HCT116 (cell line): ENCODE results near the gene FSIP1. TPM values are rescaled to one million over a fixed set of nuclear protein-coding genes. Genes with fewer than 3 reads are reported as not detected.

Experiments used
- ATAC-seq: fragments of 200-7000 bp; cut with Tn5 transposase; 2 replicates; pipeline ENCODE4 v1.9.1; 2020; ENCODE audit warnings: mild to moderate bottlenecking, moderate library complexity
- BruUV-seq: library from RNA; stranded (reverse); fragments of 400-500 nt; replicated peaks from 2 replicates; lab custom pipeline; 2021; lab: Mats Ljungman, UMichigan
- CTCF ChIA-PET: fragments of 300-600 bp; sonication (Branson Sonifier 250); formaldehyde crosslinking; loops from one replicate; lab custom pipeline; 2021; ENCODE audit warnings: antibody characterized with exemption; lab: Charles Lee
- POLR2A ChIA-PET: fragments of 300-600, 350-600 bp; sonication (Branson Sonifier 250); formaldehyde crosslinking; loops from one replicate; lab custom pipeline; 2021; ENCODE audit warnings: antibody characterized with exemption; lab: Charles Lee
- RAD21 ChIA-PET, 2 experiments: fragments of 300-600 bp; sonication (Branson Sonifier 250); formaldehyde crosslinking; loops; one replicate each; lab custom pipeline; 2023; ENCODE audit warnings: low total read pairs in 2 of 2; ENCODE audit not compliant: uncharacterized antibody in 2 of 2, unreplicated experiment in 2 of 2, low non-redundant PET in 1 of 2; lab: Charles Lee
- DNase-seq: peaks from one replicate; pipeline ENCODE4 v3.0.0-alpha.2; 2010; ENCODE audit warnings: low read depth, low spot score
- H2AFZ ChIP-seq: fragments of 200-600 bp; shearing (Covaris generic), sonication (generic); 2 replicates; pipeline ENCODE4 v1.6.1; 2017; ENCODE audit warnings: low read depth, mixed run types, mixed read lengths, antibody characterized with exemption, low read length; ENCODE audit not compliant: poor library complexity, severe bottlenecking
- H3K27ac ChIP-seq: 2 replicates; pipeline ENCODE4 v1.5.1; 2012; ENCODE audit warnings: low read depth, low read length
- H3K27me3 ChIP-seq: fragments of 200-600 bp; sonication (generic); 2 replicates; pipeline ENCODE4 v1.6.1; 2016; ENCODE audit warnings: mixed run types, low read length, mixed read lengths; ENCODE audit not compliant: insufficient read depth
- H3K36me3 ChIP-seq, 2 experiments: fragments of 200-500 bp in 1 of 2; fragments of 200-600 bp in 1 of 2; sonication (Bioruptor generic) in 1 of 2; sonication (generic) in 1 of 2; 2 replicates each; pipeline versions ENCODE4 v1.5.1 to v1.6.1; 2014 to 2016; ENCODE audit warnings: low read length in 2 of 2, inconsistent platforms in 1 of 2, mixed read lengths in 1 of 2, mixed run types in 1 of 2; ENCODE audit not compliant: insufficient read depth in 2 of 2, control insufficient read depth in 1 of 2
- H3K4me1 ChIP-seq, 2 experiments: fragments of 200-600 bp in 1 of 2; sonication (generic) in 1 of 2; 2 replicates each; pipeline versions ENCODE4 v1.5.1 to v1.6.1; 2012 to 2017; ENCODE audit warnings: low read length in 2 of 2, inconsistent platforms in 1 of 2, mild to moderate bottlenecking in 1 of 2, mixed read lengths in 1 of 2, mixed run types in 1 of 2, moderate library complexity in 1 of 2; ENCODE audit not compliant: insufficient read depth in 2 of 2, control insufficient read depth in 1 of 2
- H3K4me2 ChIP-seq: fragments of 200-600 bp; sonication (generic); 2 replicates; pipeline ENCODE4 v1.6.1; 2017; ENCODE audit warnings: mixed run types, low read length, mixed read lengths
- H3K4me3 ChIP-seq, 2 experiments: fragments of 200-600 bp in 1 of 2; sonication (generic) in 1 of 2; replicated peaks in 1 of 2; 2 replicates each; pipeline ENCODE4 v1.5.1; 2011 to 2016; ENCODE audit warnings: low read length in 2 of 2, control low read depth in 1 of 2, low read depth in 1 of 2, mild to moderate bottlenecking in 1 of 2, mixed read lengths in 1 of 2, mixed run types in 1 of 2
- H3K79me2 ChIP-seq: fragments of 200-600 bp; sonication (generic); 2 replicates; pipeline ENCODE4 v1.6.1; 2017; ENCODE audit warnings: mild to moderate bottlenecking, mixed run types, low read length, moderate library complexity, mixed read lengths; ENCODE audit not compliant: insufficient read depth
- H3K9ac ChIP-seq: fragments of 200-600 bp; sonication (generic); 2 replicates; pipeline ENCODE4 v1.6.1; 2016; ENCODE audit warnings: low read length, mixed read lengths
- H3K9me2 ChIP-seq: fragments of 200-600 bp; sonication (generic), shearing (Covaris generic); 2 replicates; pipeline ENCODE4 v1.6.1; 2017; ENCODE audit warnings: mixed run types, mild to moderate bottlenecking, moderate library complexity; ENCODE audit not compliant: insufficient read depth
- H3K9me3 ChIP-seq, 2 experiments: fragments of 200-500 bp in 1 of 2; fragments of 200-600 bp in 1 of 2; sonication (Bioruptor generic) in 1 of 2; sonication (generic) in 1 of 2; 2 replicates each; pipeline ENCODE4 v1.6.1; 2014 to 2017; ENCODE audit warnings: low read length in 2 of 2, mixed read lengths in 2 of 2, inconsistent platforms in 1 of 2, low read depth in 1 of 2, mild to moderate bottlenecking in 1 of 2, mixed run types in 1 of 2, moderate library complexity in 1 of 2; ENCODE audit not compliant: control insufficient read depth in 1 of 2, insufficient read depth in 1 of 2
- H4K20me1 ChIP-seq: fragments of 200-600 bp; sonication (generic), shearing (Covaris generic); 2 replicates; pipeline ENCODE4 v1.6.1; 2017; ENCODE audit warnings: mixed run types, mild to moderate bottlenecking, moderate library complexity; ENCODE audit not compliant: insufficient read depth
- CBX3 ChIP-seq: IDR thresholded peaks from 2 replicates; pipeline ENCODE4 v1.6.1; 2012; ENCODE audit warnings: low read depth
- EGR1 ChIP-seq: IDR thresholded peaks from 2 replicates; pipeline ENCODE4 v1.6.1; 2012; ENCODE audit warnings: low read depth
- EZH2 ChIP-seq: fragments of 200-600 bp; sonication (generic); IDR thresholded peaks from 2 replicates; pipeline ENCODE4 v1.6.1; 2017; ENCODE audit warnings: antibody characterized with exemption, mixed run types
- EZH2phosphoT487 ChIP-seq: fragments of 200-600 bp; IDR thresholded peaks from 2 replicates; pipeline ENCODE4 v1.6.1; 2018; ENCODE audit warnings: antibody characterized with exemption, borderline replicate concordance
- FOSL1 ChIP-seq: IDR thresholded peaks from 2 replicates; pipeline ENCODE4 v1.6.1; 2012; ENCODE audit warnings: low read depth
- JUND ChIP-seq: IDR thresholded peaks from 2 replicates; pipeline ENCODE4 v1.6.1; 2012
- POLR2A ChIP-seq: IDR thresholded peaks from 2 replicates; pipeline ENCODE4 v1.7.0; 2011; ENCODE audit warnings: borderline replicate concordance; ENCODE audit not compliant: insufficient read depth, insufficient read length; ENCODE audit errors: extremely low read depth
- POLR2AphosphoS5 ChIP-seq: IDR thresholded peaks from 2 replicates; pipeline ENCODE4 v1.6.1; 2011; ENCODE audit warnings: mild to moderate bottlenecking, low read depth, low read length, moderate library complexity
- RAD21 ChIP-seq: IDR thresholded peaks from 2 replicates; pipeline ENCODE4 v1.6.1; 2012; ENCODE audit warnings: low read depth, mild to moderate bottlenecking
- REST ChIP-seq: IDR thresholded peaks from 2 replicates; pipeline ENCODE4 v1.6.1; 2012; ENCODE audit warnings: low read depth
- SIN3A ChIP-seq: IDR thresholded peaks from 2 replicates; pipeline ENCODE4 v1.6.1; 2012; ENCODE audit warnings: low read depth
- SP1 ChIP-seq: IDR thresholded peaks from 2 replicates; pipeline ENCODE4 v1.6.1; 2012; ENCODE audit warnings: low read depth
- ZFX ChIP-seq: fragments of 450-650 bp; IDR thresholded peaks from 2 replicates; pipeline ENCODE4 v1.6.1; 2017
- ZNF274 ChIP-seq: fragments of 200-500 bp; sonication (Bioruptor generic); IDR thresholded peaks from 2 replicates; pipeline ENCODE4 v1.6.1; 2014; ENCODE audit warnings: mild to moderate bottlenecking, low read depth, low read length, inconsistent platforms
- intact Hi-C: fragments of 100-400 bp; cut with micrococcal nuclease; formaldehyde crosslinking; loops from 2 replicates; pipeline ENCODE4 v1.10.0; 2022
- total RNA-seq: library from RNA; stranded (reverse); gene quantifications from one replicate; pipeline ENCODE4 v1.2.1, GENCODE V29; 2021; ENCODE audit not compliant: unreplicated experiment

The FSIP1 gene
- total RNA-seq, 1 experiment from 2014 or later, result 0.42 TPM

DNA sequence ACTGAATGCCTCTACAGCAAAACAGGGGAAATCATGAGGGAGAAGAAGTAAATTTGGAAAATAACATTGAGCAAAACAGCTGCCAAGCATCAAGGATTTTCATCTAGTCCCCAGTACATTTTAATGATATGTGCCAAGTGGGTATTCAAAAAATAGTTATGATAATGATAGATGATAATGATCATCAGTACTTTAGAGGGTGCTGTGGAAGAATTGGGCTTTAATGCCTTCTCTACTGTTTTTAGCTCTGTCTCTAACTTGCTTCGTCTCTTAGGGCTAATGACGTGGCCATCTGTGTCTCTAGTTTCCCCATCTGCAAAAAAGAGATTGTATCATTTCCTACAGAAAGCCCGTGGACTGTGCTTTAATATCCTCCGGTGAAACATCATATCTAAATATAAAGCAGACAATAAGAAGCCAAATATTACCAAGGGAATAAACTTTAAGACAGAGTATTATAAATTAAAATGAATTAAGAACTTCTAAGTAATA is 10.2 kb upstream of the FSIP1 start:
- Histone ChIP-seq H3K9ac (no peak overlapping the region), H3K27ac (no peak overlapping the region), H3K9me2 (no peaks in the 10 kb centered on the region), H2AFZ (no peak overlapping the region), H3K4me1 (peaks cover 0 to 7% of the 10 kb centered on the region in 2 experiments; a peak in 1 of 4 replicates), H3K9me3 (no peaks in the 10 kb centered on the region), H3K79me2 (no peaks in the 10 kb centered on the region), H3K4me2 (no peak overlapping the region), H3K4me3 (no peak overlapping the region), H3K36me3 (no peaks in the 10 kb centered on the region), H4K20me1 (no peaks in the 10 kb centered on the region), H3K27me3 (no peaks in the 10 kb centered on the region)
- ATAC-seq (no peak), DNase-seq (no peak)
- CTCF ChIA-PET, result no interaction called here
- intact Hi-C loops, result no loop called here
- RAD21 ChIA-PET, result no interaction called here
- BruUV-seq, result no TSS peak
- POLR2A ChIA-PET, result no interaction called here
- TF ChIP-seq ZFX (no peak), JUND (no peak), SP1 (no peak), POLR2A (no peak), CBX3 (no peak), FOSL1 (no peak), EZH2phosphoT487 (no peak), REST (no peak), POLR2AphosphoS5 (no peak), EGR1 (no peak), ZNF274 (no peak), SIN3A (no peak), RAD21 (no peak), EZH2 (no peak)
